ENCODE measurements around the gene CA5A.

DNA sequence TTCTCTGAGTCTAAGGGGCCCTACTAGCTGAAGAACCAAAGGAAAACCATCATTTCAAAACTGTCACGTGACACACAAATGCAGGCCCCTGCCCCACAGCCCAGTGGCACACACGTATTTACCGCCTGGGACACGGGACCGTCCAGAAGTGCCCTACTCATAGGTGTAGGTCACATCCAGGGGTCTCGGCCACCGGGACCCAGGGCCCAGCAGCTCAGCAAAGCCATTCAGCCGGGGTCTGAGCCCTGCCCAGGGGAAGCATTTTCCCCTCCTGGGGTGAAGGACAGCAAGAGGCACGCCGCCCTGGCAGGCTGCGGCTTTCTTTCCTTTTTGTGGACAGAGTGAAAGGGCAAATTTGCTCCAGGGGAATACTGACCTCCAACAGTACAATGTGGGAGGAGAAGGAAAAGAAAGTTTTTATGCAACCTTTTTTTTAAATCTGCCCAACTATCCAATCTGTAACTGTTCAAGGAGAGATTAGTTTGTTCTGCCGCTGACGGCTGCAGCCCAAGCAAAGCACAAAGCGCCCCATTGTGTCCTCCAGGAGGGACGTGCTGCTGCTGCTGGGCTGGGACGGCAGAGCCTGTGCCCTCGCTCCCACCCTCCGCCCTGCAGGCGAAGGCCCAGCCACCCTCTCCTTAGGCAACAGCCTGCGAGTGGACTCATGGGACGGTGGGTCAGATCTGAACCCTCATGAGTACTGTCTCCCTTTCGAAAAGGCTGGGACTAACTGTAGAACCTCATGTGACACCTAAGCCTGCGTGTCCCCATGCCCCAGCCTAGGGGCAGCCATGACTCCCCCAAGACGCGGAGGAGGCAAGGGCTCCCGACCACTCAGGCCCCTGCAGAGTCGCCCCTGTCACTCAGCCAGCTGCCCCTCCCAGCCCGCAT, 88.3 kb downstream of the CA5A start:
- TF ChIP-seq, protein P1, sequence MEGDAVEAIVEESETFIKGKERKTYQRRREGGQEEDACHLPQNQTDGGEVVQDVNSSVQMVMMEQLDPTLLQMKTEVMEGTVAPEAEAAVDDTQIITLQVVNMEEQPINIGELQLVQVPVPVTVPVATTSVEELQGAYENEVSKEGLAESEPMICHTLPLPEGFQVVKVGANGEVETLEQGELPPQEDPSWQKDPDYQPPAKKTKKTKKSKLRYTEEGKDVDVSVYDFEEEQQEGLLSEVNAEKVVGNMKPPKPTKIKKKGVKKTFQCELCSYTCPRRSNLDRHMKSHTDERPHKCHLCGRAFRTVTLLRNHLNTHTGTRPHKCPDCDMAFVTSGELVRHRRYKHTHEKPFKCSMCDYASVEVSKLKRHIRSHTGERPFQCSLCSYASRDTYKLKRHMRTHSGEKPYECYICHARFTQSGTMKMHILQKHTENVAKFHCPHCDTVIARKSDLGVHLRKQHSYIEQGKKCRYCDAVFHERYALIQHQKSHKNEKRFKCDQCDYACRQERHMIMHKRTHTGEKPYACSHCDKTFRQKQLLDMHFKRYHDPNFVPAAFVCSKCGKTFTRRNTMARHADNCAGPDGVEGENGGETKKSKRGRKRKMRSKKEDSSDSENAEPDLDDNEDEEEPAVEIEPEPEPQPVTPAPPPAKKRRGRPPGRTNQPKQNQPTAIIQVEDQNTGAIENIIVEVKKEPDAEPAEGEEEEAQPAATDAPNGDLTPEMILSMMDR (IDR thresholded peaks at IDR 0.05; ENCODE audit: insufficient read depth, low read depth, low read length), result no peak
- no peak for TF ChIP-seq EZH2 (IDR thresholded peaks at IDR 0.05; ENCODE audit: insufficient read depth, low read length)
